Metanephros (tissue), 2 donors: ENCODE results near the gene GPX2. TPM values are rescaled to one million over a fixed set of nuclear protein-coding genes. Genes with fewer than 3 reads are reported as not detected.

Experiments
- small RNA-seq: library from RNA; depleted of rRNA; stranded (forward); fragments of <200 nt; gene quantifications from one replicate; pipeline ENCODE3, GENCODE V24; 2014; ENCODE audit warnings: low replicate concordance
- total RNA-seq: library from RNA; depleted of rRNA; stranded (reverse); fragments of >200 nt; gene quantifications from one replicate; pipeline ENCODE4 v1.2.3, GENCODE V29; 2014

GPX2 gene
- total RNA-seq = 2.5 TPM

GRCh38 chr14:64942531-64943111 lies at the start of gene GPX2:
TSS of gene GPX2 (minus strand) at chr14:64942745. CDS start at chr14:64942726, 19 bp downstream.

GRCh38 chr14:64986648-64987437 lies 44.3 kb upstream of the GPX2 start, which contains the start of gene FNTB:
TSS of gene FNTB (plus strand) at chr14:64986895. CDS start at chr14:64986954, 59 bp downstream.

GRCh38 chr14:64971943-64972791 lies 29.6 kb upstream of the GPX2 start, which contains the start of gene RAB15:
TSS of gene RAB15 (minus strand) at chr14:64972336. CDS start at chr14:64972076, 260 bp downstream.

GRCh38 chr14:64914237-64915028 lies 28.1 kb downstream of the GPX2 start, which contains the start of gene CHURC1:
TSS of gene CHURC1 (plus strand) at chr14:64914455. CDS start at chr14:64914496, 41 bp downstream.

Small RNAs within 50 kb of the gene (small RNA-seq; reads per million reads assigned to genes)
- gene RPPH1-2P = not detected

Other genes with a start within 250 kb of the GPX2 start
- 108 TPM for gene PLEKHG3, start 238.3 kb downstream of the GPX2 start, total RNA-seq
- gene SPTB, start 62.8 kb downstream of the GPX2 start, total RNA-seq = 89.3 TPM
- gene CHURC1, start 28.3 kb downstream of the GPX2 start, total RNA-seq = 39.7 TPM
- 6.5 TPM for gene RAB15, start 29.6 kb upstream of the GPX2 start, total RNA-seq
- gene FNTB, start 44.1 kb upstream of the GPX2 start, total RNA-seq = 28.1 TPM
- gene MAX, start 159.8 kb upstream of the GPX2 start, total RNA-seq = 38.5 TPM